Activated T-cell treated with anti-CD3 and anti-CD28 coated beads for 24 hours (primary cell): Measurements from ENCODE around the gene PLTP.

Experiments used
- DNase-seq: peaks from one replicate; pipeline ENCODE4 v3.0.0-alpha.2; 2020; ENCODE audit warnings: low read depth

The PLTP gene

DNA sequence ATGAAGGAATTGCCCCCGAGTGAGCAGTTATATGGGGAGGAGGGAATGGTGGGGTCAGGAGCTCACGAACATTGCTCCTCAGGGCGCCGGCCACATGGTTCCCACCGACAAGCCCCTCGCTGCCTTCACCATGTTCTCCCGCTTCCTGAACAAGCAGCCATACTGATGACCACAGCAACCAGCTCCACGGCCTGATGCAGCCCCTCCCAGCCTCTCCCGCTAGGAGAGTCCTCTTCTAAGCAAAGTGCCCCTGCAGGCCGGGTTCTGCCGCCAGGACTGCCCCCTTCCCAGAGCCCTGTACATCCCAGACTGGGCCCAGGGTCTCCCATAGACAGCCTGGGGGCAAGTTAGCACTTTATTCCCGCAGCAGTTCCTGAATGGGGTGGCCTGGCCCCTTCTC lies 13.7 kb downstream of the PLTP start:
- no peak for DNase-seq

- DNase-seq: no peak
Measured at GRCh38 chr20:45897692-45898091, 14.3 kb downstream of the PLTP start.

DNA sequence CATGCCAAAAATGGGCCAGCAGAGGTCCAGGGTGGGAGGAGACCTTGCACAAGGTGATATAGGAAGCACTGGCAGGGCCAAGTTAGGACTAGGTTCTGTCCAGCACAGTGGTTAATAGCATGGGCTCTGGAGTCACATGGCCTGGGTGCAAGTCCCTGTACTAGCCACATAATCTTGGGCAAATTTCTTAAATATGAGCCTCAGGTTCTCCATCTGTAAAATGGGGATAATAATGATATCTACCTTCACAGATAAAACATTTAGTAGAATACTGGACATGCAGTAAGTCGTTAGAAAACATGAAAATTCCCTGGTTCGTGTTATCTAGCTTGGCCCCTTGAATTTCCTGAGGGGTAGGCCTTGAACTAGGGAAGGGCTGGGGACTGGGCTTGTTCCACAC lies 14.7 kb downstream of the PLTP start:
- no peak for DNase-seq

- DNase-seq: no peak
Measured at GRCh38 chr20:45896641-45897161, 15.3 kb downstream of the PLTP start.

- DNase-seq: no peak
Measured at GRCh38 chr20:45894797-45895196, 17.2 kb downstream of the PLTP start.

GRCh38 chr20:45893831-45894230 lies 18.1 kb downstream of the PLTP start:
- no peak for DNase-seq

- no peak for DNase-seq
Measured at GRCh38 chr20:45892828-45893500, 19.0 kb downstream of the PLTP start.

DNA sequence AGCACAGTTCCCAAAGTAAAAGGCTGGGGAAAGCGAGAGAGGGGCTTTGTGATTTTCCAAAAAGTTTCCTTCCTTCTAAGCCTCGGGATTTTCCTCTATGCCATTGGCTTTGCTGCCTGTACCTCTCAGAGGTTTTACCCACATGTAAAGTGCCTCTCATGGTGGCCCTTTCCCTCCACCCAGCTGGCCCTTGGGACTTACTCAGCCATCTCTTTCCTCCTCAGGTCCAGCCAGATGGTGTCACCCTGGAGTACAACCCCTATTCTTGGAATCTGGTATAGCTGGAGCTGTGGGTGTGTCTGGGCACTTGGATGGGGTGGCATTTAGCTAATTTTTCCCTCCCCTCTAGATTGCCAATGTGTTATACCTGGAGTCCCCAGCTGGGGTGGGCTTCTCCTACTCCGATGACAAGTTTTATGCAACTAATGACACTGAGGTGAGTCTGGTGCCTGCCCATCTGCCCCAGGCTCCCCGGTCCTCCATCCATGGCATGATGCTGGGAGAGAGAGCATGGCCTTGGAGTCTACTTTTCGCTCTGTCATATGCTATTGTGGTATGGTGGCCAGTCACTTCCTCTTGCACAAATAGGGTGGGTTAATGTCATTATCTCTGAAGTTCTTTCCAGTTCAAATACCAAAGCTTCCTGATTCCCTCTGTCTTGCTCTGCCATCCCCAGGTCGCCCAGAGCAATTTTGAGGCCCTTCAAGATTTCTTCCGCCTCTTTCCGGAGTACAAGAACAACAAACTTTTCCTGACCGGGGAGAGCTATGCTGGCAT lies 19.7 kb downstream of the PLTP start:
- no peak for DNase-seq

DNA sequence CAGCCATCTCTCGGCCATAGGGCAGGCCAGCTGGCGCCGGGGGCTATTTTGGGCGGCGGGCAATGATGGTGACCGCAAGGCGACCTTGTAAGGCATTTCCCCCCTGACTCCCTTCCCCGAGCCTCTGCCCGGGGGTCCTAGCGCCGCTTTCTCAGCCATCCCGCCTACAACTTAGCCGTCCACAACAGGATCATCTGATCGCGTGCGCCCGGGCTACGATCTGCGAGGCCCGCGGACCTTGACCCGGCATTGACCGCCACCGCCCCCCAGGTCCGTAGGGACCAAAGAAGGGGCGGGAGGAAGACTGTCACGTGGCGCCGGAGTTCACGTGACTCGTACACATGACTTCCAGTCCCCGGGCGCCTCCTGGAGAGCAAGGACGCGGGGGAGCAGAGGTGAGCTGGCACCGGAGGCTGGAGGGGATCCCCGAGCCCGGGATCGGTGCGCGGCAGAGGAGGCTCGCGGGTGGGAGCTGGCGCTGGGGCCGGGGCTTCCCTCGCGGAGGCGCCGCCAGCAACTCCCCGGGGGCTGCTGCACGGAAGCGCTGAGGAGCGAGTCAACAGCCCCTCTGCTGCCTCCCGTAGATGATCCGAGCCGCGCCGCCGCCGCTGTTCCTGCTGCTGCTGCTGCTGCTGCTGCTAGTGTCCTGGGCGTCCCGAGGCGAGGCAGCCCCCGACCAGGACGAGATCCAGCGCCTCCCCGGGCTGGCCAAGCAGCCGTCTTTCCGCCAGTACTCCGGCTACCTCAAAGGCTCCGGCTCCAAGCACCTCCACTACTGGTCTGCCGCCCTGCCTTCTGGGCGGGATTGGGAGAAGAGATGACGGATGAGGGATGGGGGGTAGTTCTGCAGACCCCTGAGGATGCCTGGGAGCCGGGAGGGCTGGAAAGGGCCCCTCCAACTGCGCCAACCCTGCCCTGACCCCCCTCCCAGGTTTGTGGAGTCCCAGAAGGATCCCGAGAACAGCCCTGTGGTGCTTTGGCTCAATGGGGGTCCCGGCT lies 20.7 kb downstream of the PLTP start, which contains the start of the genes CTSA and NEURL2:
TSS of gene CTSA (plus strand) at position 351 of the 999 bp plus-strand sequence. CDS start at position 585, 234 bp downstream.
TSS of gene NEURL2 (minus strand) at position 224 of the 999 bp plus-strand sequence. CDS start at position 7, 217 bp downstream.
- DNase-seq: peak; percentile 82

DNA sequence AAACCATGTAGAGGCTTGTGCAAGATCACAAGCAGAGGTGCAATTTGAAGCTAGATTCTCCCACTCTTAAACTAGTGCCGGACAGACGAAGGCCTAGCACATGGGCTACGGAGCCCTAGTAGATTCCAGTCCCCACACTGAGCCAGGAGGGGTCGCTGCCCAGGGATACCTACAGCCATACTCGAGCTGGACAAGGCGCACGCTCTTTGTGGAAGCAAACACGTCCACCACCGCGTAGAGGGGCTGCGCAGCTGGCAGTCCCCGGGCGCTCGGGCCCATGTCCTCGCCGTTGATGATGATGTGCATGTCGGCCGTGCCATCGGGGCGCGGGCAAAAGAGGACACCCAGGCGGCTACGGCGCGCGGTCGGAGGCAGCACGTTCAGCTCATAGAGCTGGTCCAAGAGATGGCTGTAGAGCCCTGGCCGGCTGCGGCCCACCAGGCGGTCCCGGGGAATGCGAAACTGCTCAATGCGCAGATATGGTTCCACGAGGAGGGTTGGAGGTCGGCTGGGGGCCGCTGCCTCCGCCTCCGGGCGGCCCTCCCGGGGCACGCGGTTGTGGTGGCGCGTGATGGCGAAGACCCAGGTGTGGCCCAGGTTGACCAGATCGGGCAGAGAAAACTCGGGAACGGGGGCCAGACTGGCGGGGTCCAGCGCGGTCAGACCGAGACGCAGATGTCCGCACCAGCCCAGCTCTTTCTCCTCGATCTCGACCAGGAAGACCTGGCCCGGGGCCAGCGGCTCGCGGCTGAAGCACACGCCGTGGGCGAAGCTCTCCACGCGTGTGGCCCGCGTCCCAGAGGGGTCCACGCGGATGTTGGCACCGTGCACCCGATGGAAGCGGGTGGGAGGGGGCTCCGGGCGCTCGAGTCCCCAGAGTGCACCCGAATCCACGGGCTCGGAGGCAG lies 21.6 kb downstream of the PLTP start:
- DNase-seq: peak; percentile 20

DNA sequence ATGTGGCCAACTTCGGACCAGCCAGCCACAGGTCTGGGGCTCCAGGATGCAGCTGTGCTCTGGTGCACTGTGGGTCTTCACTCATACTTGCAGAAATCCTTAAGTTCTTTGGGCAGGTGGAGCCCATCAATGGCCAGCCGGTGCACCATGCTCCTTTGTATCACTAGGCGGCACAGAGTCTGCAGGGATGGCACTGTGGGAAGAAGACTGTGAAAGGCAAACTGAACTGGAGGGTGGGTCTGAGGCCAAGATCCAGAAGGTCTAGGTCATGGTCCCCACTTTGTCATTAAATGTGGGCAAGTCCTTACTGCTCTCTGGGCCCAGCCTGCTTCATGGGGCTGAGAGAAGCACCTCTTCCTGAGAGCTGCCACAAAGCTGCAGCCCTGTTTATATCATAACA lies 23.3 kb downstream of the PLTP start:
- DNase-seq: no peak

- no peak for DNase-seq
Measured at GRCh38 chr20:45887346-45887715, 24.6 kb downstream of the PLTP start, which contains the start of gene SPATA25. Gene SPATA25, minus strand, starts transcription at chr20:45887622. Its CDS starts 32 bp downstream, at chr20:45887590.

DNA sequence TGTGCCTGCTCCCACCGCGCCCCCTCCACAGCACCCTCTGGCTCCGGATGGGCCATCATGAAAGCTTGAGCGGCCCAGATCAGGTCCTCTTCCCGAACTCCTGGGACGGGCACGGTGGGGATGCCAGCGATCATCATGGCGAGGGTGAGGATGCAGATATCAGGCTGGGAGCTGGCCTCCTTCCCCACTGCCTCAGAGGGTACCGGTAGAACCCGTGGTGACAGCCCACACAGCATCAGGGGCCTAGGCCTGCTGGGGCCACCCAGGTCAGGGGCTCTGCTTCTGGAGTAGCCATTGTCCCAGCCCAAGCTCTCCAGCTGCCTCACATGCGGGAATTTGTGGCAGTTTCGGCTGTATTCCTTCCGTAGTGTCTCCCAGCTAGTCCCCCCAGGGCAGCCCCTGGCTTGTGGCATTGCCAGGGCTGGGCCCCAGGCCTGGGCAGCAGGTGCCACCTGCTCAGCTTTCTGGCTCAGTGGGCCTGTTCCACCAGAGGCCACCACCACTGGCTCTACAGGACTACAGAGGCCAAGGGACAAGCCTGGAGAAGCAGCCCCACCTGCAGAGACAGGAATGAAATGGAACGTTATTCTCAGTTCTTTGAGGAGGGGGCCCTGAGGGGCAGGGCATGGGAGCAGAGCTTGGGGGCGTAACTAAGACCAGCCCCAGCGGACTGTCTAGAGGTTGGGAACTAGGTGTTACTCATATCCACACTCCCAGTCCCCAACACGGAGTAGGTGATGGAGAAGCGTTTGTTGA lies 25.2 kb downstream of the PLTP start:
- no peak for DNase-seq

DNA sequence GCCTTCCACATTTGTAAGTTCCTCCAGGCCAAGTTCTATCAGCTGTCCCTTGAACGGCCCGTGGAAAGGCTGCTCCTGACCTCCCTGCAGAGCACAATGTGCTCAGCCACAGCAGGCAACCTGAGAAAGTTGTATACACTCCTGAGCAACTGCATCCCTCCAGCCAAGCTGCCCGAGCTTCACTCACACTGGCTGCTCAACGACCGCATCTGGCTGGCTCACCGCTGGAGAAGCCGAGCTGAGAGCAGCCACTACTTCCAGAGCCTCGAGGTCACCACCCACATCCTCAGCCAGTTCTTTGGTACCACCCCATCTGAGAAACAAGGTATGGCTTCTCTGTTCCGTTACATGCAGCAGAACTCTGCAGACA lies 28.9 kb downstream of the PLTP start:
- DNase-seq: no peak

DNA sequence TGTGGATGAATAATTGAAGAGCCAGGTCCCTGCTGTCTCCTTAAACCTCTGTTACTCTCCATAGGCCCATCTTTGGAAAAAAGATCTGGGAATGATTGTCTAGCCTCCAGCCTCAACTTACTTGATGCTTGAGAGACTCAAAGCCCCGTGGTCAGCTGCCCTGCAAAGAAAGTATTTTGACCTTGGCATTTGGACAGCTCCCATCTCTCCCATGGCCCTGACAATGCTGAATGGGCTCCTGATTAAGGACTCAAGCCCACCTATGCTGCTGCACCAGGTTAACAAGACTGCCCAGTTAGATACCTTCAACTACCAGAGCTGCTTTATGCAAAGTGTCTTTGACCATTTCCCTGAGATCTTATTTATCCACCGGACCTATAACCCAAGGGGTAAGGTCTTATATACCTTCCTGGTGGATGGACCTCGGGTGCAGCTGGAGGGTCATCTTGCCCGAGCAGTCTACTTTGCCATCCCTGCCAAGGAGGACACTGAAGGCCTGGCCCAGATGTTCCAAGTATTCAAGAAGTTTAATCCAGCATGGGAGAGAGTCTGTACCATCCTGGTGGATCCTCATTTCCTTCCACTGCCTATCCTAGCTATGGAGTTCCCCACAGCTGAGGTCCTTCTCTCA lies 29.4 kb downstream of the PLTP start:
- no peak for DNase-seq

- peak; percentile 98 for DNase-seq
Measured at GRCh38 chr20:45880988-45881788, 30.8 kb downstream of the PLTP start, which contains the start of gene ZSWIM1. Gene ZSWIM1, plus strand, starts transcription at chr20:45881227. Its CDS starts 1,366 bp downstream, at chr20:45882593.

- DNase-seq: no peak
Measured at GRCh38 chr20:45878076-45878761, 33.7 kb downstream of the PLTP start.

GRCh38 chr20:45874576-45874975 lies 37.4 kb downstream of the PLTP start:
- DNase-seq: no peak
